ENCODE data around the gene RIF1. TPM values are rescaled to one million over a fixed set of nuclear protein-coding genes. Genes with fewer than 3 reads are reported as not detected.

RIF1 gene
- total RNA-seq, 3 donors from 2014 or later (not counting 1 experiment from before 2014, with no cell fraction given) = 37.0 to 52.0 (median 39.3) TPM

DNA sequence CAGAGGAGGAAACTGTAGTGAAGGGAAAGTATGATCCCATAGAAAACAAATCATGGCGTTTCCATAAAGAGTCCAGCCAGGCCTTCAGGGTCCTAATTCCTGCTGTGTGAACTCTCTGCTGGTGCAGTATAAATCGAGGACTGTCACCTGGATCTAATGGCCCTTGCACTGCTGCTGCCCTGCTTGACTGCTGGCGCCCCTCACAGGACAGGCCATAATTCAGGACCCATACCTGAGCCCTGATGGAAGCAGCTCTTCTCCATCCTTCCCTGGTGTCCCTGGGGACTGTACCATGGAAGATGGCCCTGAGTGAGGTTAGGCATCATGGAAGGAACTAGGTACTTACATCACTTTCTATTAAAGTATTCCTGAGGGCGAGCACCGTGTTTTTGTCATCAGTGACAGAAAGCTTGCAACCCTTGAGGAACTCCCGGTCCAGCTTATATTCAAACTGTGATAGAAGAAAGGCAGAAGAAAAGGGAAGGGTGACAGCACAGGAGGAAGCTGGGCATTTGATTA, 116.9 kb downstream of the RIF1 start:
- H3K36me3 ChIP-seq (ENCODE audit: control insufficient read depth, insufficient read depth, low read length) = no peaks in the 10 kb centered on the region
- no peaks in the 10 kb centered on the region for H3K9me3 ChIP-seq (ENCODE audit: control insufficient read depth, insufficient read depth, low read length)
- no peaks in the 10 kb centered on the region for H3K4me1 ChIP-seq (ENCODE audit: control insufficient read depth, insufficient read depth, low read length)
- H3K27me3 ChIP-seq (ENCODE audit: control insufficient read depth, insufficient read depth, low read length) = no peaks in the 10 kb centered on the region
- no peak overlapping the region for H3K4me3 ChIP-seq (ENCODE audit: low read length)
- H3K36me3 Mint-ChIP-seq = no peaks in the 10 kb centered on the region
- no peaks in the 10 kb centered on the region for H3K9me3 Mint-ChIP-seq
- H3K4me3 Mint-ChIP-seq = no peak overlapping the region
- H3K27me3 Mint-ChIP-seq (ENCODE audit: low read depth in 2 of 2) = no peaks in the 10 kb centered on the region
- intact Hi-C loops (cut with micrococcal nuclease) = no loop called here
- TF ChIP-seq CTCF (IDR thresholded peaks at IDR 0.05) = no peak
- no peaks in the 10 kb centered on the region for H3K4me1 Mint-ChIP-seq
- no peak for ATAC-seq
- 94% methylated on average over 6 of the region's 6 CpGs for WGBS (ENCODE audit: insufficient coverage)
- no peak overlapping the region for H3K27ac ChIP-seq (ENCODE audit: low read length)
- DNase-seq = no peak
- H3K27ac Mint-ChIP-seq = no peak overlapping the region

Other genes with a start within 250 kb of the RIF1 start
- 10 to 100 TPM in 2 of 3 donors, 1 to 10 TPM in 1; 5.6 to 12.4 (median 10.9) TPM for gene RBM43, start 148.0 kb upstream of the RIF1 start, total RNA-seq
- 10 to 100 TPM; 19.5 to 32.8 (median 23.0) TPM for gene NMI, start 120.2 kb upstream of the RIF1 start, total RNA-seq
- gene TNFAIP6, start 52.3 kb upstream of the RIF1 start, total RNA-seq = under 1 TPM in 1 of 3 donors, not detected in 2; 0.83 TPM

All from natural killer cell (primary cell).